A673 (cell line): ENCODE data around the gene SETD1A. TPM values are rescaled to one million over a fixed set of nuclear protein-coding genes. Genes with fewer than 3 reads are reported as not detected.

ENCODE experiments used
- BruUV-seq: library from RNA; stranded (reverse); fragments of 400-500 nt; replicated peaks from 2 replicates; lab custom pipeline; 2021; lab: Mats Ljungman, UMichigan
- CTCF ChIA-PET: fragments of 300-600 bp; sonication (Branson Sonifier 250); formaldehyde crosslinking; loops from one replicate; lab custom pipeline; 2022; ENCODE audit warnings: antibody characterized with exemption; lab: Charles Lee
- POLR2A ChIA-PET: fragments of 300-600 bp; sonication (Branson Sonifier 250); formaldehyde crosslinking; loops from one replicate; lab custom pipeline; 2022; ENCODE audit warnings: antibody characterized with exemption; ENCODE audit not compliant: low non-redundant PET; lab: Charles Lee
- DNase-seq: peaks from one replicate; pipeline ENCODE4 v3.0.0-alpha.2; 2015; ENCODE audit warnings: low spot score
- H3K27ac ChIP-seq: fragments of 200-600 bp; sonication (generic); 2 replicates; pipeline ENCODE4 v1.5.1; 2016; ENCODE audit warnings: mixed run types, low read depth, mild to moderate bottlenecking, mixed read lengths, antibody characterized with exemption, low read length; ENCODE audit not compliant: poor library complexity, severe bottlenecking
- H3K27me3 ChIP-seq: fragments of 200-600 bp; sonication (generic); replicated peaks from 2 replicates; pipeline ENCODE4 v1.6.1; 2017; ENCODE audit warnings: mixed run types, low read depth, mild to moderate bottlenecking, mixed read lengths, antibody characterized with exemption, low read length; ENCODE audit not compliant: insufficient read depth, poor library complexity
- H3K36me3 ChIP-seq: fragments of 200-600 bp; sonication (generic); 2 replicates; pipeline ENCODE4 v1.6.1; 2016; ENCODE audit warnings: mixed run types, mild to moderate bottlenecking, mixed read lengths, antibody characterized with exemption, low read length; ENCODE audit not compliant: insufficient read depth, poor library complexity, severe bottlenecking
- H3K4me1 ChIP-seq: fragments of 200-600 bp; sonication (generic); 2 replicates; pipeline ENCODE4 v1.6.1; 2017; ENCODE audit warnings: mixed run types, mild to moderate bottlenecking, mixed read lengths, antibody characterized with exemption, low read length; ENCODE audit not compliant: insufficient read depth, poor library complexity, severe bottlenecking
- H3K4me3 ChIP-seq: fragments of 200-600 bp; sonication (generic); 2 replicates; pipeline ENCODE4 v1.5.1; 2016; ENCODE audit warnings: low read depth, mixed run types, mild to moderate bottlenecking, mixed read lengths, low read length; ENCODE audit not compliant: poor library complexity, severe bottlenecking
- H3K9me3 ChIP-seq: fragments of 200-600 bp; sonication (generic); 2 replicates; pipeline ENCODE4 v1.6.1; 2016; ENCODE audit warnings: mixed run types, low read depth, mild to moderate bottlenecking, mixed read lengths, antibody characterized with exemption, low read length; ENCODE audit not compliant: poor library complexity, severe bottlenecking
- CTCF ChIP-seq: fragments of 300-800, 200-600 bp; sonication (generic); conservative IDR thresholded peaks from 2 replicates; pipeline ENCODE4 v1.5.1; 2017; ENCODE audit warnings: low read depth, mild to moderate bottlenecking, antibody characterized with exemption, low read length, moderate library complexity, mixed read lengths
- EZH2 ChIP-seq: fragments of 200-600 bp; sonication (generic); IDR thresholded peaks from 2 replicates; pipeline ENCODE4 v1.6.1; 2017; ENCODE audit warnings: borderline replicate concordance, low read depth, mild to moderate bottlenecking, mixed read lengths, antibody characterized with exemption, low read length; ENCODE audit not compliant: poor library complexity, severe bottlenecking
- intact Hi-C: fragments of 100-400 bp; cut with micrococcal nuclease; formaldehyde crosslinking; loops from one replicate; pipeline ENCODE4 v1.10.0; 2022; ENCODE audit not compliant: unreplicated experiment
- total RNA-seq: library from RNA; stranded (reverse); gene quantifications from 2 replicates; pipeline ENCODE4 v1.2.3, GENCODE V29; 2021

Gene SETD1A
- total RNA-seq, 1 experiment from 2014 or later, result 31.4 TPM

- H3K27ac ChIP-seq, result no peak overlapping the region
- DNase-seq, result no peak
- TF ChIP-seq CTCF (no peak), EZH2 (no peak)
- peaks cover 78% of the 10 kb centered on the region for H3K36me3 ChIP-seq
- H3K4me3 ChIP-seq, result no peak overlapping the region
- BruUV-seq, result no TSS peak
- CTCF ChIA-PET, result no interaction called here
- POLR2A ChIA-PET, result no interaction called here
- no peaks in the 10 kb centered on the region for H3K4me1 ChIP-seq
- no peaks in the 10 kb centered on the region for H3K9me3 ChIP-seq
- H3K27me3 ChIP-seq, result no peaks in the 10 kb centered on the region
- intact Hi-C loops, result no loop called here
Observed at GRCh38 chr16:30967795-30968194, 10.2 kb downstream of the SETD1A start.

GRCh38 chr16:30969246-30969842, 11.8 kb downstream of the SETD1A start:
- DNase-seq, result no peak
- intact Hi-C loops, result no loop called here
- H3K27me3 ChIP-seq, result no peaks in the 10 kb centered on the region
- no TSS peak for BruUV-seq
- ChIA-PET POLR2A (interaction anchor here (0.6 kb wide), 1 partner anchor 167 kb away, joined by 3 read pairs; no protein-coding TSS in a partner anchor), CTCF (no interaction called here)
- no peaks in the 10 kb centered on the region for H3K4me1 ChIP-seq
- peaks cover 73% of the 10 kb centered on the region for H3K36me3 ChIP-seq
- no peaks in the 10 kb centered on the region for H3K9me3 ChIP-seq
- H3K4me3 ChIP-seq, result no peak overlapping the region
- H3K27ac ChIP-seq, result no peak overlapping the region
- TF ChIP-seq EZH2 (no peak), CTCF (no peak)

- no peaks in the 10 kb centered on the region for H3K27me3 ChIP-seq
- ChIA-PET CTCF (no interaction called here), POLR2A (no interaction called here)
- no peaks in the 10 kb centered on the region for H3K9me3 ChIP-seq
- H3K27ac ChIP-seq, result no peak overlapping the region
- H3K4me3 ChIP-seq, result no peak overlapping the region
- no peak for DNase-seq
- intact Hi-C loops, result no loop called here
- no peaks in the 10 kb centered on the region for H3K4me1 ChIP-seq
- peaks cover 63% of the 10 kb centered on the region for H3K36me3 ChIP-seq
- BruUV-seq, result no TSS peak
- TF ChIP-seq EZH2, result no peak
- TF ChIP-seq CTCF, result no peak
Observed at GRCh38 chr16:30971298-30971697, 13.7 kb downstream of the SETD1A start.
